Renal cortical epithelial cell (primary cell): Measurements from ENCODE around the gene AATF. TPM values are rescaled to one million over a fixed set of nuclear protein-coding genes. Genes with fewer than 3 reads are reported as not detected.
A peak's percentile ranks its signal among the peaks of the same experiment; 100 is the strongest.

ENCODE experiments used
- DNase-seq: peaks from one replicate; pipeline ENCODE4 v3.0.0-alpha.2; 2011; ENCODE audit warnings: low read depth
- total RNA-seq: library from RNA; depleted of rRNA; stranded (reverse); fragments of >200 nt; gene quantifications from 2 replicates; pipeline ENCODE4 v1.2.3, GENCODE V29; 2014

AATF gene, protein sequence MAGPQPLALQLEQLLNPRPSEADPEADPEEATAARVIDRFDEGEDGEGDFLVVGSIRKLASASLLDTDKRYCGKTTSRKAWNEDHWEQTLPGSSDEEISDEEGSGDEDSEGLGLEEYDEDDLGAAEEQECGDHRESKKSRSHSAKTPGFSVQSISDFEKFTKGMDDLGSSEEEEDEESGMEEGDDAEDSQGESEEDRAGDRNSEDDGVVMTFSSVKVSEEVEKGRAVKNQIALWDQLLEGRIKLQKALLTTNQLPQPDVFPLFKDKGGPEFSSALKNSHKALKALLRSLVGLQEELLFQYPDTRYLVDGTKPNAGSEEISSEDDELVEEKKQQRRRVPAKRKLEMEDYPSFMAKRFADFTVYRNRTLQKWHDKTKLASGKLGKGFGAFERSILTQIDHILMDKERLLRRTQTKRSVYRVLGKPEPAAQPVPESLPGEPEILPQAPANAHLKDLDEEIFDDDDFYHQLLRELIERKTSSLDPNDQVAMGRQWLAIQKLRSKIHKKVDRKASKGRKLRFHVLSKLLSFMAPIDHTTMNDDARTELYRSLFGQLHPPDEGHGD
- 36.6 and 43.8 TPM in 2 replicates for total RNA-seq

DNA sequence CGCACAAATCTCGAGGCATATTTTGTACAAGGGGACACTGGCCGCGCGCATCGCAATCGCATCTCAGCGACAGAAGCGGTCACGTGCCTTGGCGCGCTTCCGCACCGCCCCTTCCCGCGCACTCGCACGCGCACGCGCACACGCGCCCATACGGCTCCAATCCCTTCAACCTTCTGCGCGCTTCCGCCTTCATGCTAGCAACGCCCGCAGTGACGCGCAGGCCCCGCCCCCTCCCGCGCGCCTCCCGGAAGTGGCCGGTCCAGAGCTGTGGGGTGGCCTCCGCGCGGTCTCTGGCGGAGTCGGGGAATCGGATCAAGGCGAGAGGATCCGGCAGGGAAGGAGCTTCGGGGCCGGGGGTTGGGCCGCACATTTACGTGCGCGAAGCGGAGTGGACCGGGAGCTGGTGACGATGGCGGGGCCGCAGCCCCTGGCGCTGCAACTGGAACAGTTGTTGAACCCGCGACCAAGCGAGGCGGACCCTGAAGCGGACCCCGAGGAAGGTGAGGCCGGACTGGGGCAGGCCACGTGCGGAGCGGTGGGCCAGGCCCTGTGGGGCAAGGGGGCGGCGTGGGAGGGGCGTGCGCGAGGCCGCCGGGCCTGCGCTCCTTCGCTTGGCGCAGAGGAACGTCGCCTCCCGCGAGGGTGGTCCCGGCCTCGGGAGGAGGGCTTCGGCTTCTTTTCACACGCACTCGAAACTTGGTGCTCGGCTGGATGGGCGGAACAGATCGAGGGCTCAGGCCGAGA, at the start of gene AATF:
AATF (plus strand) TSS at position 238 of the 744 bp plus-strand sequence; CDS start at position 410, 172 bp downstream.
- peak; percentile 81 for DNase-seq

DNA sequence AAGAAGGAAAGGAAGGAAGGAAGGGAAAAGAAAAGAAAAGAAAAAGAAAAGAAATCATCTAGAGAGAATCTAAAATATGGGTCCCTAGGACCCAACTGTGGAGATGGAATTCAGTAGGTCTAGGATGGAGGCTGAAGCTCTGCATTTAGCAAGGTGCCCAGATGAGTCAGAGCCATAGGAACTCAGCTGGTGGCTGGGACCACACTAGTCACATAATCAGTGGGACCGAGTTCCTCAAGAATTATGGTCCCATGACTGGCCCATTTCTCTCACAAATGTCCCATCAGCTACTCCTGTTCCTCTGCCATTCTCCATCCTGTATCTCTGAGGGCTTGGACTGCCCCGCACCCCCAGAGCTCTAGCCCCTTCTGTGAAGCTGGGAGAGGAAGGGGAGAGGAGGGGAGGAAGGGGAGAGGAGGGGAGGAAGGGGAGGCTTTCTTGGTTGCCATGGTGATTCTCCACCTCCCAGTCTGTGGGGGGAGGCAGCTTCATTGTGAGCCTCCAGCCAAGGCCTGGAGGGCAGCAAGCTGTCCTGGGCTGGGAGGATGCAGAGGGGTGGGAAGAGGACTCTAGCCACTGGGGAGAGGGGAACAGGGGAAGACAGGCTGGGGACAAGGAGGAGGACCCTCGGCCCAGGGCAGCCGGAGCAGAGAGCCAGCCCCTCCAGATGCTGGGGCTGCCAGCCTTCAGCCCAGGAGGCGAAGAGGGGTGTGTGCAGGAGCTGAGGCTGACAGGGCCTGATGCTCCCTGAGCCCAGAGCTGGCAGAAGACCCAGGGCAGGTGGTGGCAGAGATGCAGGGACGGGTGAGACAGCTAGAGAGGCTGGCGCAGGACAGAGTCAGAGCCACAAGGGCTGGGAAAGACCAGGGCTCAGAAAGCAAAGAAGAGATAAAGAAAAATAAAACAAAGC, 49.2 kb upstream of the AATF start:
- DNase-seq, result no peak

DNA sequence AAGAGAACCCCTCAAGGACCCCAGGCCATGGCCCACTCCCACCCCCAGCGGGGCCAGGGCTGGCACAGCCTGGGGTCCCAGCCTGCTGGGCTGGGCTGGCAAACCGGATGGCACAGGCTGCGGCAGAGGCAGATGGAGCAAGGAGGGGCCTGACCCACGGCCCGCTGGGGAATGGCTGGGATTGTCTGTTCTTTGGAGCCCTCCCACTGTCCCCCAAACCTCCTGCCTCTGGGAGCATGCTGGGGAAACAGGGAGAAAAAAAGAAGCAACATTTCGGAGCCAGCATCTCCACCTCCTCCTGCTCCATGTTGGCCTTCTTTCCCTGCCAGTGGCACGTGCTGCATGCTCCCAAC, 48.6 kb upstream of the AATF start:
- no peak for DNase-seq

DNA sequence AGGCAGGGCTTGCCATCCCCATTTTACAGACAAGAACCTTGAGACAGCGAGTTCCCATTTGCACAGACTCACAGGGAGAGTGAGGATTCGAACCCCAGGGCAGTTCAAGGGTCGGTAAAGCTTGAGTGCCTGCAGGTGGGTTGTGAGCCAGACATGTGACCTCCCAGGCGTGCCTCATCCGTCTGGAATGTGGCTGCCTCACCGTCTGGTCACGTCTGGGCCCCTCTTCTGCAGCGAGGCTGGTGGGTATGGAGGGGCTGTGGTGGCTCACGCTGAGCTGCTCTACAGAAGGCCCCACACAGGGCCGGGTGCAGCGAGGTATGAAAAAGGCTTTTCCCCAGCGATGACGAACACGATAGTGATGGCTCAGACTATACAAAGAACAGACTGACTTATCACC, 47.2 kb upstream of the AATF start:
- peak; percentile 88 for DNase-seq

DNA sequence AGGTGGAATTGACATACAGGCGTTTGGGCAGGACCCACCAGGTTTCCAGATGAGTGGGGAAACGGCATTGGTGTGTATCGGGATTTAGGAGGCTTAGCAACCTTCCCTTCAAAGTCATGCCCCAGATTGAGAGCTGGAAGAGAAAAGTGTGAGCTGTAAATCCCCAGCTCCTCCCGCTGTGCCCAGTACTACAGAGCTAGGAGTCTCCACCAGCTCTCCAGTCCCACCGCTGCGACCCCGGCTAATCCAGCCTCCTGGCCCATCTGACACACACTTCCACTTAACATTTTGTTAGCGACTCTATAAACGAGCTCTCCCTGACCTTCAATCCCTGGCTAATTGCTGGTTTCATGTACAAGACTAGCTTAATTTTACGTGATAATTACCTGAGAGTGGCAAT, 41.3 kb upstream of the AATF start:
- DNase-seq, result no peak

DNA sequence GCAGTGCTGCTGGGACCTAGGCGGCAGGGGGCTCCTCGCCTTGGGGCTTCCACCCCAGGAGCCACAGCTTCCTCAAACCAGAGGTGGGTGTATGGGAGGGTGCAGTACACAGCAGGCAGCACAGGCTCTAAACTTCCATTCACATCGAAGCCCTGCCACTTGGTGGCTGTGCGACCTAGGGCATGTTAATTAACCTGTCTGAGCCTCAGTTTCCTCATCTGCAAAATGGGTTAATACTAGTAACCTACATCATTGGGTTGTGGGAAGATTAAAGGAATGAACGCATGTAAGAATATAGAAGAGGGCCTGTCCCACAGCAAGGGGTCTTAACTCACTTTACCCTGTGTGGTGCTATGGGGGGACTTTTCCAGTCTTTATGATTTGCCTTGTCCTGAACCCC, 38.2 kb upstream of the AATF start:
- no peak for DNase-seq

DNA sequence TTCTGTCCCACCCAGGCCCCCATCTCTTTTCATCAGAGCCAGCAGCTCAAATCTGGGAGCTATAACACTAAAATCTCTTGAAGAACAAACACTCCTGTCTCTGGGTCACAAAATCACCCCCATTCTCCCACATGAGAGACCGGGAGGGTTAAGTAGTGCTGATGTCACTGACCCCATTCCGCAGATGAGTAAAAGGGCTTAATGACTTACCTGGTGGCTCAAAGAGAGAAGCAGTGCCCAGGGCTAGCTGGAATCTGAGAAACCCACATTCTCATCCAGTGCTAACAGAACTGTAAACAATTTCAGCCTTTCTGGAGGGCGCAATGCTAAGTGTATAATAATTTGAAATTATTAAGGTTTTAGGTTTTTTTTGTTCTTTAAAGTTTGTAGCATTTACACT, 37.8 kb upstream of the AATF start:
- peak; percentile 56 for DNase-seq

DNA sequence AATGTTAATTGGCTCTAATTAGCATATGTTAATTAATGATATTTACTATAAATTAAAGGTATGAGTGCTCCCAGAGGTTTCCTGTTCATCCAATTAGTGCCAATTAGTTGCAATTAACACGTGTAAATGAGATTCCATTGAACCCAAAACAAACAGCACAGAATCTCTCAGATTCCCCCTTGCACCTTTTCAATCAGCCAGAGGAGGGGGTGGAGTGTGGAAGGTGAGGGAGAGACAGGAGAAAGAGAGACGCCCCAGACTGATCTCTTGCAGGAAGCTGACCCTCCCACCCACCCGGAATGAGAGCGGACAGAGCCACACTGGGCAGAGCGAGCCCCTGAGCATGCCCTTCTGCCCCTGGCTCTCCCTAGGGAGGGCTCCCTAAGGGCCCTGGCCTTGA, 35.6 kb upstream of the AATF start:
- no peak for DNase-seq

DNA sequence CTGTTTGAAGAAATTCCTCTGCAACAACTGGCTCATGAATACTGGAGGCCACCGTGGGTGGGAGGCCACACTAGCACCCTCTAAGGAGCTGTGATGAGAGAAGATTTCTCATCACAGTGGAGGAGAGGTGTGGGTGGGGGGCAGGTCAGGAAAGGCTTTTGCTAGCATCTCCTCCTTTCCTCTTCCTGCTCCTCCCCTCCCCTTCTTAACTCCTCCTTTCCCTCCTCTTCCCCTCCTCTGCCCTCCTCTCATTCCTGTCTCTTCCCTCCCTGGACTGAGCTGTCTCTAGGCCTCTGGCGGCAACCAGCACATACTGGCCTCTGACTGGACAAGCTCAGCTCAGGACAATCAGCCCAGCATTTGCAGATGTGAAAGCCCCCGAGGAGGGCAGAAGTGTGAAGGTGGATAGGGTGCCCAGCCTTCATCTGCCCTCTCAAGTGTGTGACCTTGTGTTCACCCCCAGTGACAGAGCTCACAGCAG, 30.5 kb upstream of the AATF start:
- peak; percentile 61 for DNase-seq

DNA sequence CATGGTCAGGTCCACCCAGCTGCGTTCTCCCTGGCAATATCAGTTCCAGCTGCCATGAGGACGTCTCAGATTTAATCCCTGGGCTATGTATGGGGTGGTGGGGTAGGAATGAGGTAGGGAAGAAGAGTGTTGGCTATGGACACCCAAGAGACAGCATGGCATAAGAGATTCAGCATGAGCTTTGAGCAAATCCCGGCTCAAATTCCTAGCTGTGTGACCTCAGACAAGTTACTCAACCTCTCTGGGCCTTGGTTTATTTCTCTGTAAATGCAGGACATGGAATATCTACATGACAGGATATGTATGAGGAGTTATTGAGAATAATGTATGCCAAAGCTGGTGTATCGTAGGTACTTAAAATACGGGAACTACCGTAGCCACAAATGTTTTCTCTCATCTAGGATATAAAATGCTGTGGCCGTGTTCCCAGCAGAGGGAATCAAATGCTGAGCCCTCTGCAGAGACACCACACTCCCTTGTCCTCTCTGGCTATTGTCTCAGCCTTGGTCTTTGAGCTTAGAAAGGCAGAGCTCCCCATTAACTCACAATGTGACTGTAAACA, 29.3 kb upstream of the AATF start:
- DNase-seq, result no peak

DNA sequence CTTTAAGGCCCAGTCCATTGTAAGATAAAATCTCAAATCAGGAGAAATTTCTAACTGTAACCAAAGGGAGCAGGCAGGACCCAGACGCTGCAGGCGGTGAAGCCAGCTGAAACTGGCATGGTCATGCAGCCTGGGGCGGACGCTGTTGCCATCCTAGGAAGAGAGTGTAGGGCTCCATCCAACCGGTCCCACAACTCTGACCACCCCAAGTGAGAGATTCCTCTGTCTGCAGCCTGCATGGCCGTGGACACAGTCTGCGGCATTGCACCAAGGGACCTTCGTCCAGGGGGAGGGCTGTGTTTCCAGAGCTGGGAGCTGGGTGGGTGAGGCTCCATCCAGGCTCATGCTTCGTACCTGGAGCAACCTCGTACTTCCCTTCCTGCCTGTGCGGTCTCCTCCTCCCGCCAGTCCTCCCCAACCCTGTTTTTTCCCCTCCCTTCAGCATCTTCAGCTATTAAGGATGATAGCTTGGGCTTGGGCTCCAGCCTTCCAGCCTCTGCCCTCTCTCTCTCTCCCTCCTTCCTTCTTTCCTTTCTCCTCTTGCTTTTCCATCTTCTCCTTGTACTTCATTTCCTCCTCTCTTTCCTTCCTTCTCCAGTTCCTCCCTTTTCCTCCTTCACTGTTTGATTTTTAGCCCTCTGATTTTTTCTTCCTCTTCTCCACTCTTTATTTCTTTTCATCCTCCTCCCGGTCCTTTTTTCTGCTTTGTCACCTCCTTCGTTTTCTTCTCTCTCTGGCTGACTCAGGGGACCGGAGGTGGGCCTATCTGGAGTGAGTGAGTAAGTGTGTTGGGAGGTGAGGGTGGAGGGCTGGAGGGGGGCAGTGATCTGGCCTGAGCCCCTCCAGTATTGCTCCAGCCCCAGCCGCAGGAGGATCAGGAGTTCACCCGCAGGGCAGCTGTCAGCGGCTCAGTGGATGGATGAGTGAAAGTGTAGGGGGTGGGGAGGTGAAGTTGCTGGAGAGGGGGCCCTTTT, 28.4 kb upstream of the AATF start:
- peak; percentile 79 for DNase-seq

DNA sequence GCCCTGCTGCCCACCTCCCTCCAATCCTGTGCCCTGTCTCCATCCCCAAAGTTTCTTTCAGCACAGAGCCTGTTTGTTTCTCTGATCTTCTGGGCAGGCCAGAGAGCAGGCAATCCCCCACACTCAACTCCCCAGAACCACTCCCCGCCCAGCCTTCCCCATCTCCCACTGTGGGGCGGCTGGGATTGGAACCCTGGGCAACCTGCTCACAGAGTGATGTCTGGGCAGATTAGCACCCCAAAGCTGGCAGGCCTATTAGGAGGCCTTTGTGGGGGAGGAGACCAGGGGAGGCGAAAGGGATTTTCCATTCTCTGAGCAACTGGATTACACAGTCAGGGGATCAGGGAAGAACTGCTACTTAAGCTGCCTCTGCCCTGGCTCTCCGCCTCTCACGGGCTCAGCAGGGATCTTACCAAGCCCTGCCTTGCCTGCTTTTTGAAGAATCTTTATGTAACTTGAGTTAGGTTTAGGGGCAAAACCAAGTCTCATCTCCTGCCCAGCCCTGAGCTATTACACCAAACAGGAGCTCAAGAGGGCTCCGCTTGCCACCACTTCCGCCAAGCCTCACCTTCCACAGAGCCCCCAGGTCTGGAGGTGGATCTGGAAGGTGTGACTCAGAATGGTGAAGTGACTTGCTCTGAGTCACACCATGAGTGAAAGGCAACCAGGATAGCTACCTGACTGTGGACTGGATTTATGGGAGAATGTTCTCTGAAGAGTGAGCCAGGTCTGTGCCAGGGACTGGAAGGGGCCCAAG, 27.5 kb upstream of the AATF start:
- peak; percentile 97 for DNase-seq

DNA sequence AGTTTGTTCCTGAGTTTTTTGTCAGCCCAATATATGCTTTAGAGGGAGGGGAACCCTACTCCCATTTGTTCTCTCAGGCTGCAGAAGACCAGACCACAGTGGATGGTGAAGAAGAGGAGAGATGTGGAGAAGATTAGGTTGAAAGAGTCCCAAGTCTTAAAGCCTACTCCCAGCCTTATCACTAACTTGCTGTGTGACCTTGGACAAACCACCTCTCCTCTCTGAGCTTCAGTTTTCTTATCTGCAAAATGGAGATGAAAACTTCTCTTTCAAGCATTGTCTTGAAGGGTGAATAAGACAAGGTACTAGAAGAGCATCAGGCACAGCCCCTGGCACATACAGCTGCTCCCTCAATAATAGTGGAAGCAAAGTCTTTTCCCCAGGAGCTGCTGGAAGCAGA, 26.6 kb upstream of the AATF start:
- DNase-seq, result no peak

DNA sequence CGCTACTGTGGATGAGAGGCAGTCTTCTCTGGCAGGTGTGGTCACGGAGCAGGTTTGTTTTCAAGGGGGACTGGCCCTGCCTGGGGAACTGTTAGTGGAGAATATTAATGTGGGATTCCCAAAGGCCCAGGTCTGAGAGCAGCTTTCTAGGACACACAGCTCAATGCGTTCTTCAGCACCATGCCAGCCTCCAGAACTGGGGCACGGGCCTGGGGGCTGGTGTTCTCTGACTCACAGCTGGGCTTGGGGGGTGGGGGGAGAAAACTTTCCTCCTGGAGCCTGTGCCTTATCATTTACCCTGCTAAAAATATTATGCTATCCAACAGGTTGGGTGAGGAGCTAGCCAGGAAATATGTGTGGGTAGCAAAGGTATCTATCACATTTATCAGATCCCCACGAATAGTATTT, 24.9 kb upstream of the AATF start:
- DNase-seq, result peak; percentile 31

DNA sequence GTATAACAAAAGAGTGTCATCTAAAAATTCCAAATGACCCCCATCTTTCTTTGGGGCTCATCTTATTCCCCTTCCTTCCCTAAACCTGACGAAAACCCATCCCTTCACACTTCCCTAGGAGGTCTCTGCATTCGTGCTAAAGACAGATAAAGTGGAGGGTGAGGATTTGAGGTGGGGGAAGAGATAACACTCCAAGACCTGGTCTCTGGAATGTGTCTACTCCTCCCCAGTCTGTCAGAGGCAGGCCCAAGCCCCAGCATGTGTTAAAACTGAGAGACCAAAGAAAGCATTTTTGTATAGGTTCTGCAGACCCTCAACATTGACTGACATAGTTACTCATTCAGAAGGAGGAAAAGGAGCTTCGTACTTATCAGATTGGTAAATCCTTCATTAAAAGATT, 22.5 kb upstream of the AATF start:
- DNase-seq, result no peak

DNA sequence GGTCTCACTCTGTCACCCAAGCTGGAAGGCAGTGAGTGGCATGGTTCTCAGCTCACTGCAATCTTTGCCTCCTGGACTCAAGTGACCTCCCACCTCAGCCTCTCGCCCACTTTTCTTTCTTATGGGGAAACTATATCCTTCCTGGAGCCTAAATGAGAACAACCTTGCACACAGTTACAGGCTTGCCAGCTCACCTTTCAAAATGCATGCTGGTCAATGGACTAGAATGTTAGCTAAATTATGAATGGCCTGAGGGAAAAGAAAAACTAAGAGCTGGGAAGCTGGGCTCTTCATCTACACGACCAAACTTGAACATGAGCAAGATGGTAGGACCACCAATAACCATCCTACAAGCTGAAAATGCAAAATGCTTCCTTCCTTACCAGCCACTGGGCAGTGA, 22.1 kb upstream of the AATF start:
- no peak for DNase-seq

DNA sequence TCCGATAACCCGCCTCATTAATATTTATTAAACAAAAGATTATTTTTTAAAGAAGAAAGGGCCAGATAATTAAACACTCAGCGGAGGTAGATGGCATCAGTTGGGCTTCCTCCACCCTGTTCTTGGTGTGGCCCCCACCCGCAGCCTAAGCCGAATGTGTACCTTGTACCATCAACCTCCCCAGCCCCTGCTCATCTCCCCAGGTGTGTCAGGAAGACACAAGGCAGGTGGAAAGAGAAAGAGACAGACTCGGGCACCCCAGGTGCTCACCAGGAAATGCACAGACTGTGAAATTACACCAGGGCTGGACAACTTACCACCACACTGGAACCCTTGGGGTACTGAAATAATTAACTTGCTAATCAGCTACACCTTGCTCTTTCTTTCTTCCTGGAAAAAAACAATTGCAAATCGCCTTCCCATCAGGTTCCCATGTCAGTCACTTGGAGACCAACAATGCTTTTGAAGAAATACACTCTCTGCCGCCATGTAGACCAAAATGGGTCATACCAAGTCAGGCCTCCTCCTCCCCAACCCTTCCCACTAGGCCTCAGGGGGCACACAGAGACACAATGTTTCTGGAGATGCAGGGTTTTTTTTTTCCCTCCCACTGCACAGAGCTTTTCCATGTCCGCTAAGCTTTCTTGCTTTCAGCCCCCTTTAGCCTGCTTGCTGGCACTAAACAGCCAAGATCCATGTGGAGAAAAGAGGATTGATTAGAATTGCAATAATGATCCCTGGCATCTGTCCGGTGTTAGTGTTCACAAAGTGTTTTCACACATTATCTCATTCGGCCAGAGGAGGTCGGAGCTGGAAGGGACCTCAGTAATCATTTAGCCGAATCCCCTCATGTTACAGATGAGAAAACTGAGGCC, 20.0 kb upstream of the AATF start:
- DNase-seq, result peak; percentile 66

DNA sequence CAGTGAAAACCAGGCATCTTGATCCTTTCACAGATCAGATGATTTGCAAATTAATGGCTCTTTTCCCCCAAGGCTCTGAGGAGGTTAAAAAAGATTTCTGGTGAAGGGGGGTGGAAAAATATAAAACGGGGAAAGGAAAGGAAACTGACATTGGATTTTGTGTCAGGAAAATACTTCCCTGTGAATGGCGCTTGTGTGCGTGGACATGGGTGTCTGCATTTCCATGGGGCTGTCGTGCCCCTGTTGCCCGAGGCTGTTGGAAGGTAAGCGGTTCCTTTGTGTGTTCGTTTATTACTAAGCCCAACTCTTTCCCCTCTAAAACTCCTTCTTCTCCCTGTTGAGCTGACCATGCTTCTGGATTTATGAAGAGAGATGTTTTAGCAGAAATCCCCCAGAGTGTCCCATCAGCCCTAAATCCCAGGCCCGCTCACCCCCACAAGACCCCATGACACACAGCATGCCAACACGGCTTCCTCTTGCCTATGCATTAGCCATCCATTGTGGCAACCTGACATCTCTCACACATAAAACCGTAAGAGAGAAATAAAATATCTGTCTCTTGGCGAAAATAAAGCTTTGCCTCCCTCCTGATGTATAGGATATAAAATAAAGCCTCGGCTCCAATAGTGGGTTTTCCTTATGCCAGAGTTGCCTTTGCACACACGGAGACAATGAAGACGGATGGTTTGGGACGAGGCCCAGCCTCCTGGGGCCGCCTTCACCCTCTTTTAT, 18.7 kb upstream of the AATF start:
- no peak for DNase-seq
